ENCODE data around the gene ETV7. TPM values are rescaled to one million over a fixed set of nuclear protein-coding genes. Genes with fewer than 3 reads are reported as not detected.

ETV7 gene
- total RNA-seq, 6 experiments from 2014 or later: 0.20 to 0.32 (median 0.24) TPM; not detected in 2

GRCh38 chr6:36374972-36375371, 12.5 kb downstream of the ETV7 start:
- no peak overlapping the region for H3K27ac Mint-ChIP-seq
- no peak overlapping the region for H3K4me3 Mint-ChIP-seq
- no peaks in the 10 kb centered on the region for H3K9me3 Mint-ChIP-seq
- DNase-seq: no peak
- H3K4me1 Mint-ChIP-seq (ENCODE audit: low read depth): peaks cover 8% of the 10 kb centered on the region
- H3K36me3 Mint-ChIP-seq (ENCODE audit: low read depth): no peaks in the 10 kb centered on the region; the same call in 1 of the 2 replicates
- TF ChIP-seq, protein P1, sequence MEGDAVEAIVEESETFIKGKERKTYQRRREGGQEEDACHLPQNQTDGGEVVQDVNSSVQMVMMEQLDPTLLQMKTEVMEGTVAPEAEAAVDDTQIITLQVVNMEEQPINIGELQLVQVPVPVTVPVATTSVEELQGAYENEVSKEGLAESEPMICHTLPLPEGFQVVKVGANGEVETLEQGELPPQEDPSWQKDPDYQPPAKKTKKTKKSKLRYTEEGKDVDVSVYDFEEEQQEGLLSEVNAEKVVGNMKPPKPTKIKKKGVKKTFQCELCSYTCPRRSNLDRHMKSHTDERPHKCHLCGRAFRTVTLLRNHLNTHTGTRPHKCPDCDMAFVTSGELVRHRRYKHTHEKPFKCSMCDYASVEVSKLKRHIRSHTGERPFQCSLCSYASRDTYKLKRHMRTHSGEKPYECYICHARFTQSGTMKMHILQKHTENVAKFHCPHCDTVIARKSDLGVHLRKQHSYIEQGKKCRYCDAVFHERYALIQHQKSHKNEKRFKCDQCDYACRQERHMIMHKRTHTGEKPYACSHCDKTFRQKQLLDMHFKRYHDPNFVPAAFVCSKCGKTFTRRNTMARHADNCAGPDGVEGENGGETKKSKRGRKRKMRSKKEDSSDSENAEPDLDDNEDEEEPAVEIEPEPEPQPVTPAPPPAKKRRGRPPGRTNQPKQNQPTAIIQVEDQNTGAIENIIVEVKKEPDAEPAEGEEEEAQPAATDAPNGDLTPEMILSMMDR (IDR thresholded peaks at IDR 0.05): no peak
- peaks cover 23% of the 10 kb centered on the region for H3K27me3 Mint-ChIP-seq (ENCODE audit: insufficient read depth)

DNA sequence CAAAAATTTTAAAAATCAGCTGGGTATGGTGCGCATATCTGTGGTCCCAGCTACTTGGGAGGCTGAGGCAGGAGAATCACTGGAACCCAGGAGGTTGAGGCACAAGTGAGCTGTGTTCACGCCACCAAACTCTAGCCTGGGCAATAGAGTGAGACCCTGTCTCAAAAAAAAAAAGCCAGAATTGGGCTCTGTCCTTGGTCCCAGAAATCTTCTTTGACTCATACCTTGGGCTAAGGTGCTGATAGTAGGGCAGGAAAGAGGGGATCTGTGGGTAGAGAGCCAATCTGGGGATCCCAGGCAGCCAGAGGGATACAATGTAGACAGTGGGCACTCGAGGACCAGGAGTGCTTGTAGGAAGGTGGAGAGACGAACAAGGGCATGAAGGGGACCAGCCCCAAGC, 13.3 kb downstream of the ETV7 start:
- Mint-ChIP-seq H3K4me1 (ENCODE audit: low read depth) (peaks cover 16% of the 10 kb centered on the region), H3K4me3 (no peak overlapping the region), H3K27me3 (ENCODE audit: insufficient read depth) (peaks cover 23% of the 10 kb centered on the region), H3K27ac (no peak overlapping the region), H3K36me3 (ENCODE audit: low read depth) (no peaks in the 10 kb centered on the region; the same call in 1 of the 2 replicates), H3K9me3 (no peaks in the 10 kb centered on the region)
- TF ChIP-seq, protein P1 (IDR thresholded peaks at IDR 0.05): no peak
- no peak for DNase-seq

DNA sequence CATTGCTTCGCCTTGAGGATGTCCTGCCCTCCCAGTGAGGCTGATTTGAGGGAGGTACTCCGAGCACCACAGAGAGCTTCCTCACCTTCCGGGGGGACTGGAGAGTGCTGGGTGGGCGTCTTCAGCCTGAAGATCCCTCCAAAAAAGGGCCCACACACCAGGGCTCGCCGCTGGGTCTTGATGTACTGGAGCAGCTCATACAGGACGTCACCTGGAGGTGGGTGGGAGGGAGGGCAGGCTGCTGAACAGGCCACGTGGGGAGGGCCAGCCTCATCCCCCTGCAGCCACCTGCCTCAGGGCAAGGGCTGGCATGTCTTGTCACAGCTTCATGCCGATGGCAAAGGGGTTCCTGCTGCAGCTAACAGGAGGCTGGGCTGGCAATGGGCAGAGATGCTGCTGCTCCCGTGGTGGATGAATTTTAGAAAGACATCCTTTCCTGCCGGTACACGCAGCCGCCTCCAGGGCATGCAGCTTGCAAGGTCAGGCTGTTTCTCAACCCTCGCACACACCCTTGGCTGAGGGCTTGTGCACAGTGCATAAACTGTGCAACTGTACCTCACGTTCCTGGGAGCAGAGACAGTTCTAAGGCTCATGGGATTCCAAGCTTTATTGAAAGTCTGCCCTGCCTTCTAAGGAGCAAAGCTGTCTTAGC, 14.0 kb downstream of the ETV7 start:
- Mint-ChIP-seq H3K27me3 (ENCODE audit: insufficient read depth) (peaks cover 23% of the 10 kb centered on the region), H3K4me3 (no peak overlapping the region), H3K36me3 (ENCODE audit: low read depth) (no peaks in the 10 kb centered on the region; the same call in 1 of the 2 replicates), H3K27ac (no peak overlapping the region), H3K9me3 (no peaks in the 10 kb centered on the region), H3K4me1 (ENCODE audit: low read depth) (peaks cover 23% of the 10 kb centered on the region)
- no peak for DNase-seq
- TF ChIP-seq, protein P1 (IDR thresholded peaks at IDR 0.05): no peak; the same call in 1 of the 2 replicates

DNA sequence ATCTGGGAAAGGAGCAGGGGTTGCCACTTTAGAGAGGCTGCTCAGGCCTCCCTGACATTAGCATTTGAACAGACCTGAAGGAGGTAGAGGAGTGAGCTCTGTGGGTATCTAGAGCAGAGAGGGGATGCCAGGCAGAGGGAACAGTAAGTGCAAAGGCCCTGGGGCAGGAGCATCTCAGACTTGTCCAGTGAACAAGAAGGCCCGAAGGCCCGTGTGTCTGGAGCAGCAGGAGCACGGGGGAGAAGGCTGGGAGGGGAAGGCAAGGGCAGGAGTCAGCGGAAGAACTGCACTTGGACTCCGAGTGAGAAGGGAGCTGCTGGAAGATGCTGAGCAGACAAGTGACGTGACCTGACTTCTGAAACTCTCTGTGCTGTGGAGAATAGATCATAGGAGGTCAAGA, 15.4 kb downstream of the ETV7 start:
- no peak for DNase-seq
- Mint-ChIP-seq H3K27me3 (ENCODE audit: insufficient read depth) (peaks cover 21% of the 10 kb centered on the region), H3K4me3 (no peak overlapping the region), H3K9me3 (no peaks in the 10 kb centered on the region), H3K36me3 (ENCODE audit: low read depth) (no peaks in the 10 kb centered on the region; the same call in 1 of the 2 replicates), H3K27ac (no peak overlapping the region), H3K4me1 (ENCODE audit: low read depth) (peaks cover 26% of the 10 kb centered on the region)
- TF ChIP-seq, protein P1 (IDR thresholded peaks at IDR 0.05): no peak

DNA sequence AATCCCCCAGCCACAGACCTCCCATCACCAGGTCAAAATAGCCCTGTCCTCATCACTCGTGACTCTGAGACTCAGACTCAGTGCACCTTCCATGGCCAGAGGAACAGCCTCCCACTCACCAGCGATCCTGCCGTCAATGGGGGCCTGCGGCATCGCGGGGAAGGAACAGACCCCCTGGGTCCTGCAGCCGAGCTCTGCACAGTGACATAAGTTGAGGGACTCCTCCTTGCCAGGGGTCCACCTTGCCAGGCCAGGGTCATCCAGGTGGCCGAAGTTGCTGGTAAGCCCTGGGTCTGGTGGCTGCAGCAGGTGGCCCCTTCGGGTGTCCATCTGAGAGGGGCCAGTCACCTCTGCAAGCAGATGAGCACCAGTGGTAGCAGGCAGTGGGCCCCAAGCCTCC, 16.3 kb downstream of the ETV7 start:
- DNase-seq: no peak
- Mint-ChIP-seq H3K27ac (no peak overlapping the region), H3K4me1 (ENCODE audit: low read depth) (peaks cover 26% of the 10 kb centered on the region), H3K4me3 (no peak overlapping the region), H3K9me3 (no peaks in the 10 kb centered on the region), H3K36me3 (ENCODE audit: low read depth) (no peaks in the 10 kb centered on the region; the same call in 1 of the 2 replicates), H3K27me3 (ENCODE audit: insufficient read depth) (peaks cover 21% of the 10 kb centered on the region)
- TF ChIP-seq, protein P1 (IDR thresholded peaks at IDR 0.05): no peak
